Calu3 (cell line): ENCODE results near the gene DTHD1. TPM values are rescaled to one million over a fixed set of nuclear protein-coding genes. Genes with fewer than 3 reads are reported as not detected.

ENCODE experiments used
- BruUV-seq: library from RNA; stranded (reverse); fragments of 400-500 nt; replicated peaks from 2 replicates; lab custom pipeline; 2021; lab: Mats Ljungman, UMichigan
- CTCF ChIA-PET: fragments of 300-600 bp; sonication (Branson Sonifier 250); formaldehyde crosslinking; loops from one replicate; lab custom pipeline; 2022; ENCODE audit warnings: antibody characterized with exemption; lab: Charles Lee
- DNase-seq: peaks from one replicate; pipeline ENCODE4 v3.0.0; 2022
- H3K27ac Mint-ChIP-seq: one replicate; pipeline ENCODE4 v1.8.0; 2022; ENCODE audit warnings: mixed read lengths; ENCODE audit not compliant: unreplicated experiment
- H3K27me3 Mint-ChIP-seq: one replicate; pipeline ENCODE4 v1.8.0; 2022; ENCODE audit warnings: mixed read lengths; ENCODE audit not compliant: unreplicated experiment
- H3K36me3 Mint-ChIP-seq: one replicate; pipeline ENCODE4 v1.8.0; 2022; ENCODE audit warnings: mild to moderate bottlenecking, moderate library complexity, mixed read lengths; ENCODE audit not compliant: insufficient read depth, unreplicated experiment
- H3K4me1 Mint-ChIP-seq: one replicate; pipeline ENCODE4 v1.8.0; 2022; ENCODE audit warnings: mild to moderate bottlenecking, low read depth, mixed read lengths; ENCODE audit not compliant: unreplicated experiment
- H3K4me3 Mint-ChIP-seq: one replicate; pipeline ENCODE4 v1.8.0; 2022; ENCODE audit warnings: mild to moderate bottlenecking, low read depth, moderate library complexity, mixed read lengths; ENCODE audit not compliant: unreplicated experiment
- H3K9me3 Mint-ChIP-seq: one replicate; pipeline ENCODE4 v1.8.0; 2022; ENCODE audit warnings: low read depth, mixed read lengths; ENCODE audit not compliant: unreplicated experiment
- CTCF ChIP-seq: fragments of 200-600 bp; IDR thresholded peaks from one replicate; pipeline ENCODE4 v1.8.0; 2022; ENCODE audit warnings: antibody characterized with exemption; ENCODE audit not compliant: unreplicated experiment
- intact Hi-C: fragments of 100-400 bp; cut with micrococcal nuclease; formaldehyde crosslinking; loops from one replicate; pipeline ENCODE4 v1.10.0; 2022; ENCODE audit not compliant: unreplicated experiment
- total RNA-seq: library from RNA; stranded (reverse); gene quantifications from 2 replicates; pipeline ENCODE4 v1.2.3, GENCODE V29; 2022

Gene DTHD1
- total RNA-seq, 1 experiment from 2014 or later, result not detected

- BruUV-seq, result no TSS peak
- Mint-ChIP-seq H3K4me3 (no peak overlapping the region), H3K27ac (no peak overlapping the region), H3K4me1 (peaks cover 11% of the 10 kb centered on the region), H3K9me3 (no peaks in the 10 kb centered on the region), H3K36me3 (no peaks in the 10 kb centered on the region), H3K27me3 (no peaks in the 10 kb centered on the region)
- CTCF ChIA-PET, result no interaction called here
- no peak for DNase-seq
- TF ChIP-seq CTCF, result no peak
- intact Hi-C loops, result no loop called here
Measured at GRCh38 chr4:36328130-36328529, 46.7 kb downstream of the DTHD1 start.

- H3K36me3 Mint-ChIP-seq, result no peaks in the 10 kb centered on the region
- intact Hi-C loops, result no loop called here
- H3K27ac Mint-ChIP-seq, result no peak overlapping the region
- no peaks in the 10 kb centered on the region for H3K9me3 Mint-ChIP-seq
- no peak for DNase-seq
- BruUV-seq, result no TSS peak
- no peaks in the 10 kb centered on the region for H3K27me3 Mint-ChIP-seq
- no peak for TF ChIP-seq CTCF
- H3K4me3 Mint-ChIP-seq, result no peak overlapping the region
- CTCF ChIA-PET, result no interaction called here
- H3K4me1 Mint-ChIP-seq, result peaks cover 11% of the 10 kb centered on the region
Measured at GRCh38 chr4:36329228-36329627, 47.8 kb downstream of the DTHD1 start.

DNA sequence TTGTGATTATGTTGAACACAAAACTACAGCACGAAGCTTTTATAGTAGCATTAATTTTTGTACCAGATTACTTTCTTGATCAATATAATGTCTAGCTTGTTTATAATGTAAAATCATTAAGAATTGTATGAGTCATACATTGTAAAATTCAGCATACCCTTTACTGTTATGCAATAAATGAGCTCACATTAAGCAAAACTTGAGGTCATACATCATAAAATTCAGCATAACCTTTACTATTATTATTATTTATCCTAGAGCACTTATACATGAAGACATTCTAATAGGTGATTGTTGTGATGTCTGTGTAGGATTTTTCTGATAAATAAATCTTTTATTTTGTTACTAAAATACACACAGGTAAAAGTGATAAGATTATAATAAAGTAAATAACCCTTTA lies 49.4 kb downstream of the DTHD1 start:
- intact Hi-C loops, result no loop called here
- TF ChIP-seq CTCF, result no peak
- no peak overlapping the region for H3K4me3 Mint-ChIP-seq
- no TSS peak for BruUV-seq
- H3K36me3 Mint-ChIP-seq, result no peaks in the 10 kb centered on the region
- H3K4me1 Mint-ChIP-seq, result peaks cover 2% of the 10 kb centered on the region
- CTCF ChIA-PET, result interaction anchor here (0.9 kb wide), 1 partner anchor 123 kb away, joined by 3 read pairs; no protein-coding TSS in a partner anchor
- no peaks in the 10 kb centered on the region for H3K9me3 Mint-ChIP-seq
- H3K27me3 Mint-ChIP-seq, result no peaks in the 10 kb centered on the region
- no peak overlapping the region for H3K27ac Mint-ChIP-seq
- no peak for DNase-seq

- Mint-ChIP-seq H3K27me3 (no peaks in the 10 kb centered on the region), H3K27ac (no peak overlapping the region), H3K4me3 (no peak overlapping the region), H3K36me3 (no peaks in the 10 kb centered on the region), H3K9me3 (no peaks in the 10 kb centered on the region), H3K4me1 (no peaks in the 10 kb centered on the region)
- CTCF ChIA-PET, result no interaction called here
- no peak for DNase-seq
- no TSS peak for BruUV-seq
- no peak for TF ChIP-seq CTCF
- intact Hi-C loops, result no loop called here
Measured at GRCh38 chr4:36332023-36332781, 50.8 kb downstream of the DTHD1 start.
